ENCODE data around the gene TAP1.

TAP1 gene

DNA sequence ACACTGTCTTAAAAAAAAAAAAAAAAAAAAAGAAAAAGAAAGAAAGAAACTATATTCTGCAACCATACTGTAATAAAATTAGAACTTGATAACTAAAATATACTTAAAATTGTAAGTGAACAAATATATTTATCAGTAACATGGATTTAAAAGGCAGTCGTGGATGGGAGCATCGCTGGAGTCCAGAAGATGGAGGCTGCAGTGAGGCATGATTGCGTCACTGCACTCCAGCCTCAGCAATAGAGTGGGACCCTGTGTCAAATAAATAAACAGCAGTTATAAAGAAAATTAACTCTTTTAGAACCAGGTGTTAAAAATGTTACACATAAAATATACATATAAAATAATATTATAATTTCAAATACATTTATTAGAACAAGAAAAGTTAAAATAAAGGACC lies 9.2 kb upstream of the TAP1 start:
- ATAC-seq (no peak), DNase-seq (no peak)

DNA sequence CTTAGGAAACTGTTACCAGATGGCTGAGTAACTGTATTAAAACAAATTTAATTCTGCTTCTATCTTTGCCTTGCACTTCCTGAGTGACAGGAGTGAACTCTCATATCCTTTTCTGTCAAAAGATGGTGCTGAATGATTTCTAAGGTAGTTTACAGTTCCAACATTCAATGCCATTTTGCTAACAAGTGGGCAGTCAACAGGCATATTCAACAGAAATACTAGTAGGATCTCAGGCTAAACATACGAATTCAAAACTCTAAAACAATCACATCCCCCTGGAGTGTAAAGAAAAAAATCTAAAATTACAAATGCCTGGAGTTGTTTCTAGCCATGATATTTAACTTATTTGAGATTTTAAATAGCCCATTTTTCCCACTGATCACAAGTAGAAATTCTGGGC lies 7.2 kb upstream of the TAP1 start:
- DNase-seq (no peak), ATAC-seq (no peak)

DNA sequence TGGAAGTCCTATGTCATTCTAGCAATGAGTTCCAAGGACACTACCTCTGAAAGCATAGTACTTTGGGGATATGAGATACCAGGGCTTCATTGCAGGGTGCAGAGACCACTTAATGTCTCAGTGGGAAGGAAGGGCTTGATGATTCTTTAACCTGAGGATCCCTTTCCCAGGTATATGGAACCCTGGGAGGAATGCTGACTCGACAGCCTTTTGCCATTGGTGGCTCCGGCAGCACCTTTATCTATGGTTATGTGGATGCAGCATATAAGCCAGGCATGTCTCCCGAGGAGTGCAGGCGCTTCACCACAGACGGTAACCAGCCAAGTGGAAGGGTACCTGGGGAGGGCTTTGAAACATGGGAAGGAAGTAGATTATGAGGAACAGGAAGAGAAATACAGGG lies 4.7 kb upstream of the TAP1 start:
- ATAC-seq (no peak), DNase-seq (no peak)

GRCh38 chr6:32857156-32857891 lies 3.8 kb upstream of the TAP1 start:
- no peak for DNase-seq
- no peak for ATAC-seq

DNA sequence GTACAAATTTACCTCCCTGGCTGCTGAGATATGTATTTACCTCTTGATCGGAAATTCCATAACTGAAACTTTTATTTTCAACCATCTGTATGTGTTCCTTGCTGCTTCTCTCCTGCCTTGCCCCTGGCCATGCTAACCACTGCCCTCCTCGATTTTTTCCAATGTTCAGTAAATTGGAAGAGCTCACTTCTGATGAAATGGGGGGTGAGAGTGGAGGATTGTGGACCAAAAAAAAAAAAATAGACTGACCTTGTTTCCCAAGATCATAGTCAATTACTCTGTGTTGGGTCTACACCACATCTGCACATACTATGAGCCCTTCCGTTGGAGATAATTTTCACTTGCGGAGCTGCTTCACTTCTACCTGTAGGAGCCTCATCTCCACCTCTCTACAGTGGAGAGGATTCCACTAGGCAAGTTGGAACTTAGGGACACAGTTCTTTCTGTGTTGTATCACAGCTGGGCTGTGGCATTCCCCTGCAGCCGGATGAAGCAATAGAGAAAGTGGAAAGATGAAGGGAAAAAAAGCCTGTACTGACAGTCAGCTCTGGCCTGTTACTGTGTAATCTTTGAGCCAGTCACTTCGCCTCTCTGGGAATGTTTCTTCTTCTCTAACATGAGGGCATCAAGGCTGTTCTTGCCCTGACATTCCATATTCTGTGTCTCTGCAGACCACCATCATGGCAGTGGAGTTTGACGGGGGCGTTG lies 2.1 kb upstream of the TAP1 start:
- no peak for ATAC-seq
- DNase-seq: no peak

- peak; percentile 57 for DNase-seq
These were observed 1.1 kb upstream of the TAP1 start for GRCh38 chr6:32854376-32855178.

GRCh38 chr6:32852844-32853540 lies 512 bp downstream of the TAP1 start:
- ATAC-seq: peak; percentile 30
- DNase-seq: peak; percentile 68

More at GRCh38 chr6:32854376-32855178, 1.1 kb upstream of the TAP1 start:
- peak; percentile 32 for ATAC-seq

- DNase-seq: peak; percentile 59
These were observed 1.3 kb downstream of the TAP1 start for GRCh38 chr6:32852018-32852843.

DNA sequence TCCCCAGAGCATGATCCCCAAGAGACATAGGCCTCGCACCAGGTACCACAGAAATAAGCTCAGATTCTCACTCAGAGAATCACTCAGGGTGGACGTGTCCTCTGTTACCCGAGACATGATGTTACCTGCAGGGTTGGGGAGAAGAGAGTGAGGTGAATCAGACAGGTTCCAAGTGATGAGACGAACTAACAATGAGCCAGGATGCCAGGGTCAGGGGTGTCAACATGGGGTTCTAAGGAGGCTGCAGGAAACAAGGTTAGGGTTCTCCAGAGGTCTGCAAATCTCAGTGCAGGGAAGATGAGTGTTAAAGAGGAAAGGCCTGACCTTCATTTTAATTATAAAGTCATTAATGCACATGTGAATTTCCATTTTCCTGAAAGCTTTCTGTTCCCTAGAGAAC lies 2.5 kb downstream of the TAP1 start:
- DNase-seq: no peak
- no peak for ATAC-seq

More at GRCh38 chr6:32852018-32852843, 1.3 kb downstream of the TAP1 start:
- no peak for ATAC-seq

DNA sequence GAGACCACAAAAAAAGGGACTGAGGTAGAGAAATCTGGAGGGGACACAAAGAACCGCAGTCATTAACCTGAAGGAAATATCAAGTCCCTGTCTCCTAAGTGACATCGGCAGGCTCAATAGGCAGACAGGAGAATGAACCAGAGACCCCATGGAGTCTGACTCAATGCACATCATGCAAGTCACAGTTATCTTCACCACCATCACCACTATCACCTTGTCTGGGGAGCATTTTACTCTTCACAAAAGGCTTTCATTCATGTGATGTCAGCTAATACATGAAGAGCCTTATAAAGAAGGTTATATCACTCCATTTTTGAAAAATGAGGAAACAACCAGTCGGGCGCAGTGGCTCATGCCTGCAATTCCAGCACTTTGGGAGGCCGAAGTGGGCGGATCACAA lies 4.4 kb downstream of the TAP1 start:
- ATAC-seq (no peak), DNase-seq (no peak)

- DNase-seq (no peak), ATAC-seq (no peak)
These were observed 5.7 kb downstream of the TAP1 start for GRCh38 chr6:32847795-32848194.

- no peak for DNase-seq
- no peak for ATAC-seq
These were observed 6.5 kb downstream of the TAP1 start for GRCh38 chr6:32847004-32847403.

DNA sequence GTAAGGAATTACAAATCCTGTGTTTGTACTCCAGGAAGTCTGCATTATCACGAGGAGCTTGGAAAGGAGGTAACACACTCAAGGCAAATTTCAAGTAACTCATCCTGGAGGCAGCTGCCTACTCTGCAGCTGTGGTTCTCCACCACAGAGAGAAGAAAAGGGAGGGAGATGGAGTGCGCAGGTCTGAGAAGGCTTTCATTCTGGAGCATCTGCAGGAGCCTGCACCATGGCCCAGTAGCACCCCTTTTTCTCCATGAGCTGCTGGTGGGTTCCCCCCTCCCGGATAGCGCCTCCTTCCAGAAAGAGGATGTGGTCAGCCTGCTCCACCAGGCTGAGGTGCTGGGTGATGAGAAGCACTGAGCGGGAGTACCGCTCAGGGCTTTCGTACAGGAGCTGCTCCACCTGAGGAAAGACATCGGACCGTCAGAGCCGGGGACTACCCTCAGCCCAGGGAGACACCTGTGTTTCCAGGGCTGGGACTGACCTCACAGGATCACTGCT lies 8.1 kb downstream of the TAP1 start:
- ATAC-seq (peak; percentile 17), DNase-seq (peak; percentile 61)

GRCh38 chr6:32844839-32845383 lies 8.6 kb downstream of the TAP1 start:
- ATAC-seq: no peak
- DNase-seq: no peak

GRCh38 chr6:32843979-32844838 lies 9.3 kb downstream of the TAP1 start, which contains the start of gene PSMB8:
TSS of gene PSMB8 (minus strand) at chr6:32844047. CDS start at chr6:32843996, 51 bp downstream.
- peak; percentile 85 for ATAC-seq
- peak; percentile 97 for DNase-seq

DNA sequence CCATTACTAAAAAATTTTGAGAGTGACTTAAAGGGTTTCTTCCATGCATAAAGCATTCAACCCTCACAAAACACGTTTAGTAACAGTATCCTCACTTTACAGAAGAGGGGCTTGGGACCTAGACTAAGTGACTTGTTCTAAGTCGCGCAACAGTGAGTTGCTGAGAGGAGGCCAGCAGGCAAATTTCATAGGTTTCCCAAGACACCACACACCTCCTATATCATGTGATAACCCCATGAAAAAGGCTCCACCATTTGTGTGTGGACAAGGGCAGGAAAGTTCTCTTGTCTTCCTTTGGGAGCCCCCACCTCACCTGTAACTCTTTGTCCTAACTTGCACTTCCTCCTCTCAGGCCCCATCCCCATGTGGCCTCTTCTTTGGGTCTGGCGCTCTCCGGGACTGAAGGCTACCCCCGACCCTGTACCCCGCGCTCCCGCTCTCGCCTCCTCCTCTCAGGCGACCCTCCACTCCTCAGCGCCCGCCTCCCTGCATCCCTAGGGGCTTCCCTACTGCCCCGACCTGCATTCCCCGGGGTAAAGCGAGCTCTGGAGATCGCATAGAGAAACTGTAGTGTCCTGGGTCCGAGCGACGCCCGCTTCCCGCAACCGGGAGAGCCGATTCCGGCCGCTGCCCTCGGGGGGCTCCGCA lies 10.0 kb downstream of the TAP1 start:
- ATAC-seq: no peak
- no peak for DNase-seq

GRCh38 chr6:32842690-32843089 lies 10.8 kb downstream of the TAP1 start:
- no peak for ATAC-seq

DNA sequence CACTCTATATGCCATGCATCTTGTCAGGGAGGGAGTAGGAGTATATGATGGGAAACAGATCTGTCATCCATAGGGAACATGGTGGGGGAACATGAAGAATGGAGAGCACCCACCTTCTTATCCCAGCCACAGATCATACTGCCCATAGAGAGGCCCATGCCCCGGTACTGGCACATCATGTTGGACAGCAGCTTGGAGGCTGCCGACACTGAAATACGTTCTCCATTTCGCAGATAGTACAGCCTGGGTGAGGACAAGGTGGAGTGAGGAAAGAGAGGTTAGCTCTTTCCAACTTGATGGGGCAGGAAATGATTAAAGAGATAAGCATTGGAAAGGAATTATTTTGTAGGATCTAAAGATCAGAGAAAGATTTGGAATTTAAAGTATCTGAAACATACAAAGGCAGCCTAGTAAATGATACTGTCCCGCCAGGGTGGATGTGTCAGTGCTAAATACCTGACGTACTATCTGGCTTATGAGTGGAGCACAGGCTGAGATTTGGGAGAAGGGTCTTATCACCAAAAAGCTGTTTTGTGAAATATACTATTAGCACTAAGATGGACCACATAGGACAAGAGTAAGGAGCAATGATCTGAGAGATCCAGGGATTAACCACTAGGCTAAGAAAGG lies 11.4 kb downstream of the TAP1 start:
- DNase-seq: no peak
- no peak for ATAC-seq

More at GRCh38 chr6:32842690-32843089, 10.8 kb downstream of the TAP1 start:
- no peak for DNase-seq
